Left cardiac atrium (tissue), 4 donors: Measurements from ENCODE around the gene SLC7A4. TPM values are rescaled to one million over a fixed set of nuclear protein-coding genes. Genes with fewer than 3 reads are reported as not detected.
"Not testable (repeated sequence)": the region's sequence is repeated elsewhere in the genome, so short reads cannot be mapped to it uniquely, and the experiment has no call there.

Experiments used
- ATAC-seq, 2 donors: fragments of 200-7000 bp; cut with Tn5 transposase; one replicate each; pipeline ENCODE4 v1.9.1; 2020; ENCODE audit warnings: mild to moderate bottlenecking in 2 of 2, moderate library complexity in 2 of 2
- DNase-seq: peaks from one replicate; pipeline ENCODE4 v3.0.0-alpha.2; 2020
- intact Hi-C, 2 donors: fragments of 100-400 bp; cut with DNase I; formaldehyde crosslinking; loops; one replicate each; pipeline versions ENCODE4 v1.14.1 to v1.15.1; 2022 to 2023
- total RNA-seq, 2 donors: library from RNA; stranded (reverse); fragmentation: NEBNext Ultra II Directional; extraction: Animal tissue kit (Norgen Biotek cat#: 25700); gene quantifications; one replicate each; pipeline ENCODE4 v1.2.1, GENCODE V29; 2021
- donor health status: DM: no; HTN: yes; CAD: no.
- donor health status: DM: no; HTN: yes; CAD: no; lungs with severe emphysema.
- donor health status: DM: yes; HTN: yes; CAD: no.
- donor health status: Dilated cardiomyopathy.

Gene SLC7A4
- total RNA-seq, 2 donors from 2014 or later, result 0.47 to 0.68 TPM

DNA sequence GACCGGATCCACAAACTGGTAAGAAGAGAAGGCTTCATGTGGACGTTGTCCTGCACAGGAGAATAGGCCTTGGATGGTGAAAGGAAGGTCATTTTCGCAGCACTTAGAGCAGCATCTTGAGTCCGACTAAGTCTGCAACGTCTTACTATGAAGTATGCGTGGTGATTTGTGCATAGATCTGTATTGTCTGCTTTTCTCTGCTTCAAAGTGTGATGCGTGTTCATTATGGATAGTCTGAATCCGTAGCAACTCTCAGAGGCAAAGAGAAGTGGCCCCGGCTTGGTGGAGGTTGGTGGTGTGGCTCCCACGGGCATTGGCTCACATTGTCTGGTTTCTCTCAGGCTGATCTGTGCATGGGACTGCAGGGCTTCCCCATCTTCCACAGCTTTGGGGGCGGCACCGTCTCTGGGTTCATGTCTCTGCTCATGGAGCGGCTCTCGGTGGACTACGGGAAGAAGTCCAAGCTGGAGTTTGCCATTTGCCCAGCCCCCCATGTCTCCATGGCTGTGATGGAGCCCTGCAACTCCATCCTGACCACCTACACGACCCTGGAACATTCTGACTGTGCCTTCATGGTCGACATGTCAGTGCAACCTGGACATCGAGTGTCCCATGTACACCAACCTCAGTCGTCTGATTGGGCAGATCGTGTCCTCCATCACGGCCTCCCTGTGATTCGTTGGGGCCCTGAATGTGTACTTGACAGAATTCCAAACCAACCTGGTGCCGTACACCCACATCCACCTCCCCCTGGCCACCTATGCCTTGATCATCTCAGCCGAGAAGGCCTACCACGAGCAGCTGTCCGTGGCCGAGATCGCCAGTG lies 34.9 kb upstream of the SLC7A4 start:
- ATAC-seq (no peak), DNase-seq (no peak)
- intact Hi-C loops, result no loop called here

GRCh38 chr22:21064917-21065864 lies 32.8 kb upstream of the SLC7A4 start:
- ATAC-seq (no peak), DNase-seq (no peak)
- intact Hi-C loops, result no loop called here

GRCh38 chr22:21064425-21064824 lies 32.1 kb upstream of the SLC7A4 start:
- intact Hi-C loops, DNase-seq, ATAC-seq: not testable (repeated sequence)

DNA sequence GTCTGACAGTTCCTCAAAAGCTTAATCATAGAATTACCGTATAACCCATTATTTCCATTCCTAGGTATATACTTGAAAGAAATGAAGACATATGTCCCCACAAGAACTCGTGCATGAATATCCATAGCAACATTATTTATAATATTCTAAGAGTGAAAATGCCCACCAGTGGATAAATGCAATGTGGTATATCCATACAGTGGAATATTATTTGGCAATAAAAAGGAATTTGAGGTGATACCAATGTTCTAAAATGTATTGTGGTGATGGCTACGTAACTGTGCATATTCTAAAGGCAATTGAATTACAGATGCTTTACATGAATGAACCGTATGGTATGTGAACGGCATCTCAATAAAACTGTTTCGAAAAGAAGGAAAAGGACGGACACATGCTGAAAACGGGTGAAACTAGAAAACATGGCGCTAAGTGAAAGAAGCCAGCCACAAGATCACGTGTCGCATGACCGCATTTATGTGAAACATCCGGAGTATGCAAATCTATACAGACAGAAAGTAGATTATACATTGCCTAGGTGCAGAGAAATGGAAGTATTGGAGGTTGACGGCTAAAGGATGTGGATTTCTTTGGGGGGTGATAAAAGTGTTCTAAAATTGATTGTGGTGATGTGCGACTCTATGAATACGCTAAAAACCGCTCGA lies 29.4 kb upstream of the SLC7A4 start:
- intact Hi-C loops, ATAC-seq, DNase-seq: not testable (repeated sequence)

- DNase-seq, intact Hi-C loops, ATAC-seq: not testable (repeated sequence)
Measured at GRCh38 chr22:21060363-21060762, 28.0 kb upstream of the SLC7A4 start.

GRCh38 chr22:21055880-21056319 lies 23.5 kb upstream of the SLC7A4 start:
- intact Hi-C loops, result no loop called here
- no peak for DNase-seq

DNA sequence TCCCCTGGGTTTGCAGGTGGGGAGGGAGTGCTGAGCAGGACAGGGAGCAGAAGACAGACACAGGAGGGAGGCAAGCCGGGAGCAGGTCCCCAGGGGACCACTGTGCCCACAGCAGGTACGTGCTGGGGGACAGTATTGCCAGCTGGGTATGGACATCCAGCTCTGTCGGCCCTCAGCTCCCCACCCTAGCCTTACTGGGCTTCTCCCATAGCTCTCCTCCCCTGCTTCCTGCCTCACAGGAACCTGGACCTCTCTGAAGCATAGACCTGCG lies 23.1 kb upstream of the SLC7A4 start:
- intact Hi-C loops, result no loop called here
- DNase-seq (no peak), ATAC-seq (no peak)

More at GRCh38 chr22:21055880-21056319, 23.5 kb upstream of the SLC7A4 start:
- no peak for ATAC-seq

GRCh38 chr22:21054714-21055563 lies 22.6 kb upstream of the SLC7A4 start:
- intact Hi-C loops, result no loop called here
- DNase-seq (no peak), ATAC-seq (no peak)

DNA sequence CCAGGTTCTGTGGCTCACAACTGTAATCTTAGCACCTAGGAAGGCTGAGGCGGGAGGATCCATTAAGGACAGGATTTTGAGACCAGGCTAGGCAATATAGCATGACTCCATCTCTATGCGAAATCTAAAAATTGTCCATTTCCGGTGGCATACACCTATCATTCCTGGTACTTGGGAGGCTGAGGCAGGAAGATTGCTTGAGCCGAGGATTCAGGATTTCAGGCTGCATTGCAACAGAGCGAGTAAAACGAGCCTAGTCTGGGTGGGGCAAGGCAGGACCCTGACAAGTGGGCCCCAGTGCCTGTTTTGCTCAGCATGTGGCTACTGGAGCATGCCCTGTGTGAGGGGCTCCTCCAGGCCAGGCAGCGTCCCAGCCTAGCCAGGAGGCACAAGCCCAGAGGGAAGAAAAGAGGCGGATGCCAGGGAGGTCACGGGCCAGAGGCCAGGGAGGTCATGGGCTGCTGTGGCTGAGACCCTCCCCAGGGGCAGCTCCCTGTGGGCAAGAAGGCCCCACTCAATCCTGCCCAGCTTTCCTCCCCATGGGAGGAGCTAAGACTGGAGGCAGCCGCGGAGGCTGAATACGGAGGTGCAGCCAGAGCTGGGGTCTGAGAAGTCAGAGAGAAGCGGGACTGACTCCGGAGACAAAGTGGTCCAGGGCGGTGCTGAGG lies 21.8 kb upstream of the SLC7A4 start:
- ATAC-seq, result no peak
- intact Hi-C loops, result no loop called here
- no peak for DNase-seq

DNA sequence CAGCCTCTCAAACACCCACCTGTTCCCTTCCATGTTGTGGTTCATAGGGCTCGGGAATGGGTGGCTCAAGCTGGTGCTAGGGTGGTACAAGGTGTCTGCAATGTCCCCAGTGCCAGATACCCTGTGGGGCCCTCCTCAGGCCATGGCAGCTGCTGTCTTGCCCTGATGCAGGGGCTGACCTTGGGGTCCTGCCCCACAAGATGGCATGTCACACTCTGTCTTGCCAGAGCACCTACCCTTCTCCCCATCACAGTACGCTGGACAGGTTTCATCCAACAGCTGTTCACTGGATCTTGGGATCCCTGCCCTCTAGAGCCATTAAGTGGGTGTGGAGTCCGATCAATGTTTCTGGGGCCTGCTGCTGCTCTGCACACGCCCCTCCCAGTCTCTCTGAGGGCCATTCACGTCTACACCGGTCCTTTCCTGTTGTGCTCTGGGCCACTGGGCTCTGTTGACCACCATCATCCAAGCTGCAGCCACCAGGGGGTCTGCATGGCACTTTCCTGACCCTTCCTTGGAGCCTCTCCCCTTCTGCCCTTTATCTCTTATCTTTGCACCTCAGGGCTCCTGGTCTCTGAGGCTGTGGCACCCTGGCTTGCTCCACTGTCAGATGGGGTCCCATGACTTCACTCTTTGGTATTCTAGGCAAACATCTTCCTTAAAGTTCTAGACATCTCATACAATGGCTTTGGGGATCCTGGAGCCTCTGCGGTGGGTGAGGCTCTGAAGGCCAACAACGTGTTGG lies 20.5 kb upstream of the SLC7A4 start:
- ATAC-seq (no peak), DNase-seq (no peak)
- intact Hi-C loops, result no loop called here

DNA sequence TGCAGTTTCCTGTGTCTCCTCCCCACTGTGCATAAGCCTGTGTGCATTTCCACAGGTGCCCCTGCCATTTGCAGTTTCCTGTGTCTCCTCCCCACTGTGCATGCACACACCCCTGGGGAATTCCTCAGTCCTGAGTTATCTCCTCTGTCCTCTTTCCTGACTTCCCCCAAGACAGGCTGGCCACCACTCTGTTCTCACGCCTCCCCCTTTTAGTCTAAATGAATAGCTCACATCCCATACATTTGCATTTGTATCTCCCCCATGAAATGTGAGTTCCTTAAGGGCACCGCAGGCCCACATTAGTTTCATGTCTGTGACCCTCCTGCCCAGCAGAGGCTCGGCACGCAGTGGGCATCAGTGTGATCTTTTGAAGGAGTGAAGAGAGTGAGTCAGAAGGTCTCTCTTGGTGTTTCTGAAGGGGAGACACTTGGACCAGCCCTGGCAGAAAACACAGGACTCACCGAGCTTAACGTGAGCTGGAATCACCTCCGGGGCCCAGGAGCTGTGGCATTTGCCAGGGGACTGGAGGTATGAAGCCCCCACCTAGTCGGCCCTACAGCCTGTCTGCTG lies 19.6 kb upstream of the SLC7A4 start:
- ATAC-seq (no peak), DNase-seq (no peak)
- intact Hi-C loops, result no loop called here

GRCh38 chr22:21051145-21051830 lies 18.9 kb upstream of the SLC7A4 start:
- intact Hi-C loops, result no loop called here
- DNase-seq (no peak), ATAC-seq (no peak)

GRCh38 chr22:21048965-21049364 lies 16.6 kb upstream of the SLC7A4 start:
- DNase-seq, ATAC-seq, intact Hi-C loops: not testable (repeated sequence)

DNA sequence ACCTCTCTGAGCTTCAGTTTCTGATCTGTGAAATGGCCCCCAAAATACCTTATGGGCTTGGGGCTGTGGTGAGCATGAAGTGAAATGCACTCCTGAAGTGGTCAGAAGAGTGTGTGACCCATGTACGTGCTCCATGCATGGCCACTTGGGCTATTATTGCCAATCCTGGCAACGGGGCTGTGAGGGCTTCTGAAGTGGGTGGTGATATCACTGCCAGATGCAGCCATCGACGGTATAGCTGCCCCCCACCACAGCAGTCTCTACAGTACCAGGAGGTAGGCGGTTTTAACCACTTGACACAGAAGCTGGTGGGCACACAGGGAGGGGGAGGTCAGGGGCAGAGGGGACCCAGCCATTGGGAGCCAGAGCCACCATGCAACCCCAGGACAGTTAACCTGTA lies 16.1 kb upstream of the SLC7A4 start:
- DNase-seq, ATAC-seq, intact Hi-C loops: not testable (repeated sequence)

DNA sequence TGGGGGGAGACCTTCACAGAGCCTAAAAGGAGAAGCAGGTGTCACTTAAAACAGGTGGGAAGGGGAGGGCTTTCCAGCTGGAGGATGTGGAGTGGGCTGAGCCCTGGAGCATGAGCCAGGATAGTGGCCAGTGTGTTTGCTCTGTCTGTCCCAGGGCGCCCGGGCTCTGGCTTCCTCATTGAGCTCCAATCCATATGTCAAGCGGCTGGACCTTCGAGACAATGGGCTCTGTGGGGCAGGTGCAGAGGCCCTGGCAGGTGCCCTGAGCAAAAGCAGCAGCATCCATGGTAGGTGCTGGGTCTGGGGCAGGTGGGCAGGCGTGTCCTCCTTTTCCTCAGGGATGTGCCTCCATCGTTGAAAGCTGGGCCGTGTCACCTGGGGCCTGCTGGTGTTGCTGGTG lies 15.4 kb upstream of the SLC7A4 start:
- intact Hi-C loops, result no loop called here
- no peak for DNase-seq
- no peak for ATAC-seq

DNA sequence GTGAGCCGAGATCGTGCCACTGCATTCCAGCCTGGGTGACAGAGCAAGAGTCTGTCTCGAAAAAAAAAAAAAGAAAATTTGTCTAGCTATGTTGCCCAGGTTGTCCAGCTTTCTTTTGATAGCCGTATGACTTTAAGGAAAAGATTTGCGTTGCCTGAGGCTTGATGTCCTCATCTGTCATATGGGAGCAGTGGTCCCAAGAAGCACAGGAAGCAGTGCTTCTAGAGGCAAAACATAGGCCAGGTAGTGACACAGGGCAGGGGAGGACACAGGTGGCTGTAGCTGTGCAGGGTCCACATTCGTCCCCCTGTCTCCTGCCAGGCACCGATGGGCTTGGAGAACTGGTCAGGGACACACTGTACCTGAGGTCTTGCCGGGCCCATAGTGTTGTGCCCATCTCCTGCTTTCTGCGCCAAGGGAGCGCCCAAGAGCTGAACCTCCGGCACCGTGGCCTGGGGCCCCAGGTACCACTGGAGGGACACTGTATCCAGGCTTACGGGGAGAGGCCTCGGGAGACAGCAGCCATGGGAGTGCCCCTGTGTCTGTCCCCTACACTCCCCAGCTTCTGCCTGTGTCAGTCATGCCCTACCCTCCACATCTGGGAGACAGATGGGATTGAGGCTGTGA lies 14.8 kb upstream of the SLC7A4 start:
- intact Hi-C loops, result no loop called here

More for the DNA sequence above, 14.8 kb upstream of the SLC7A4 start:
- DNase-seq (peak; percentile 5), ATAC-seq (no peak)
